Measurements from ENCODE around the gene SRGAP1. TPM values are rescaled to one million over a fixed set of nuclear protein-coding genes. Genes with fewer than 3 reads are reported as not detected.

SRGAP1 gene
- total and polyA plus RNA-seq, 2 donors from 2014 or later, result 1.8 to 13.5 TPM

- H3K9ac ChIP-seq (ENCODE audit: low read length in 3 of 3), result no peak overlapping the region
- H3K36me3 ChIP-seq (ENCODE audit: control insufficient read depth in 2 of 3, insufficient read depth in 3 of 3, low read length in 3 of 3), result peaks cover 2 to 6% (median 3%) of the 10 kb centered on the region in 3 donors
- no peaks in the 10 kb centered on the region for H3K4me1 ChIP-seq (ENCODE audit: control insufficient read depth in 2 of 3, insufficient read depth in 2 of 3, low read depth in 1 of 3, low read length in 3 of 3)
- H3K27ac ChIP-seq (ENCODE audit: low read depth in 2 of 2, low read length in 2 of 2), result no peak overlapping the region
- intact Hi-C loops (cut with DNase I), result no loop called here
- FAIRE-seq, result no peak
- H3K4me3 ChIP-seq (ENCODE audit: low read length in 3 of 3), result no peak overlapping the region
- DNase-seq, result no peak
- TF ChIP-seq, protein P1, sequence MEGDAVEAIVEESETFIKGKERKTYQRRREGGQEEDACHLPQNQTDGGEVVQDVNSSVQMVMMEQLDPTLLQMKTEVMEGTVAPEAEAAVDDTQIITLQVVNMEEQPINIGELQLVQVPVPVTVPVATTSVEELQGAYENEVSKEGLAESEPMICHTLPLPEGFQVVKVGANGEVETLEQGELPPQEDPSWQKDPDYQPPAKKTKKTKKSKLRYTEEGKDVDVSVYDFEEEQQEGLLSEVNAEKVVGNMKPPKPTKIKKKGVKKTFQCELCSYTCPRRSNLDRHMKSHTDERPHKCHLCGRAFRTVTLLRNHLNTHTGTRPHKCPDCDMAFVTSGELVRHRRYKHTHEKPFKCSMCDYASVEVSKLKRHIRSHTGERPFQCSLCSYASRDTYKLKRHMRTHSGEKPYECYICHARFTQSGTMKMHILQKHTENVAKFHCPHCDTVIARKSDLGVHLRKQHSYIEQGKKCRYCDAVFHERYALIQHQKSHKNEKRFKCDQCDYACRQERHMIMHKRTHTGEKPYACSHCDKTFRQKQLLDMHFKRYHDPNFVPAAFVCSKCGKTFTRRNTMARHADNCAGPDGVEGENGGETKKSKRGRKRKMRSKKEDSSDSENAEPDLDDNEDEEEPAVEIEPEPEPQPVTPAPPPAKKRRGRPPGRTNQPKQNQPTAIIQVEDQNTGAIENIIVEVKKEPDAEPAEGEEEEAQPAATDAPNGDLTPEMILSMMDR (IDR thresholded peaks at IDR 0.05; ENCODE audit: borderline replicate concordance, extremely low read depth, insufficient read depth), result no peak
- H3K27me3 ChIP-seq (ENCODE audit: control insufficient read depth, insufficient read depth, low read length), result no peaks in the 10 kb centered on the region
- no peaks in the 10 kb centered on the region for H3K9me3 ChIP-seq (ENCODE audit: control insufficient read depth in 2 of 3, insufficient read depth in 1 of 3, low read length in 3 of 3)
Measured at GRCh38 chr12:64122995-64123394, 278.5 kb downstream of the SRGAP1 start.

DNA sequence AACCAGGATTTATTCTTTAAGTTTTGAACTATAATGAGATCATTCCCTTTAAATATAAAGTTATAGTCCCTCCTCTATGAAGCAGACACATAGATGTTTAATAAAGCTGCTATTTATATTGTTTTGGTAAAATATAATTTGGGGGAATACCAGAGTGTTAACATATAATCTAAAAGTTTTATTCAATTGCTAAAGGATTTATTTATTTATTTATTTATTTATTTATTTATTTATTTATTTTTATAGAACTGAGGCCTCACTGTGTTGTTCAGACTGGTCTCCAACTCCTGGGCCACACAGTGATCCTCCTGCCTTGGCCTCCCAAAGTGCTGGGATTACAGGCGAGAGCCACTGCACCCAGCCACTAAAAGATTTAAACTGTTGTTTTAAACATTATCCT, 278.9 kb downstream of the SRGAP1 start:
- H3K9me3 ChIP-seq (ENCODE audit: control insufficient read depth in 2 of 3, insufficient read depth in 1 of 3, low read length in 3 of 3), result no peaks in the 10 kb centered on the region
- FAIRE-seq (no peak), DNase-seq (no peak)
- H3K27ac ChIP-seq (ENCODE audit: low read depth in 2 of 2, low read length in 2 of 2), result no peak overlapping the region
- H3K4me1 ChIP-seq (ENCODE audit: control insufficient read depth in 2 of 3, insufficient read depth in 2 of 3, low read depth in 1 of 3, low read length in 3 of 3), result no peaks in the 10 kb centered on the region
- TF ChIP-seq, protein P1 (IDR thresholded peaks at IDR 0.05; ENCODE audit: borderline replicate concordance, extremely low read depth, insufficient read depth), result no peak
- peaks cover 2 to 11% (median 3%) of the 10 kb centered on the region in 3 donors for H3K36me3 ChIP-seq (ENCODE audit: control insufficient read depth in 2 of 3, insufficient read depth in 3 of 3, low read length in 3 of 3)
- no peaks in the 10 kb centered on the region for H3K27me3 ChIP-seq (ENCODE audit: control insufficient read depth, insufficient read depth, low read length)
- no peak overlapping the region for H3K9ac ChIP-seq (ENCODE audit: low read length in 3 of 3)
- intact Hi-C loops (cut with DNase I), result no loop called here
- H3K4me3 ChIP-seq (ENCODE audit: low read length in 3 of 3), result no peak overlapping the region

DNA sequence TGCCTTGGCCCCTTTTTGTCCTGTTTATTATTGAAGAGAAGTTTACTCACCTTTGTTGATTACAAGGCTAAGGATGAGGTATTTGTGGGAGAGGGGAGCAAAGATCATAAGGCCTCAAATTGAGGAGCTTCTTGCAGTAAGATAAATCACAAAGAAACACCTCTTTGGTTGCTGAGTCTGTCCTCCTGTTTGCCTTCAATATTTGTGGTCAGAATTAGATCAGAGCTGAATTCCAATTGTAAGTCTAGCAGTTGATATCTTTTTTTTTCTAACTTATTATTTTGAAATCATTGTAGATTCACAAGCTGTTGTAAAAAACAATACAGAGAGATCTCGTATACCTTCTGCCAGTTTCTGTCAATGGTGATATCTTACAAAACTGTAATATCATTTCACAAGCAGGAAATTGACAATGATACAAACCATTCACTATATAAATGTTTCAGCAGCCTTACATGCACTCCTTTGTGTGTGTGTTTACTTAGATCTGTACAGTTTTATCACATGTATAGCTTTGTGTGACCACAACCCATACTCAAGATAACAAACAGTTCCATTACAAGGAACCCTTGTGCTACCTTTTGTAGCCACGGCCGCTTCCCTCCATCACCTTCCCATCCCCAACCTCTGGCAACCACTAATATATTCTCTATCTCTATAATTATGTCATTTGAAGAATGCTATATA, 280.2 kb downstream of the SRGAP1 start:
- Histone ChIP-seq H3K4me1 (ENCODE audit: control insufficient read depth in 2 of 3, insufficient read depth in 2 of 3, low read depth in 1 of 3, low read length in 3 of 3) (no peaks in the 10 kb centered on the region), H3K36me3 (ENCODE audit: control insufficient read depth in 2 of 3, insufficient read depth in 3 of 3, low read length in 3 of 3) (peaks cover 3 to 13% (median 5%) of the 10 kb centered on the region in 3 donors), H3K9ac (ENCODE audit: low read length in 3 of 3) (no peak overlapping the region), H3K27ac (ENCODE audit: low read depth in 2 of 2, low read length in 2 of 2) (no peak overlapping the region), H3K9me3 (ENCODE audit: control insufficient read depth in 2 of 3, insufficient read depth in 1 of 3, low read length in 3 of 3) (no peaks in the 10 kb centered on the region), H3K27me3 (ENCODE audit: control insufficient read depth, insufficient read depth, low read length) (no peaks in the 10 kb centered on the region), H3K4me3 (ENCODE audit: low read length in 3 of 3) (no peak overlapping the region)
- FAIRE-seq (no peak), DNase-seq (no peak)
- TF ChIP-seq, protein P1 (IDR thresholded peaks at IDR 0.05; ENCODE audit: borderline replicate concordance, extremely low read depth, insufficient read depth), result no peak
- intact Hi-C loops (cut with DNase I), result no loop called here

Data from kidney (tissue), 14 donors.